ENCODE measurements around the gene EIF3K. TPM values are rescaled to one million over a fixed set of nuclear protein-coding genes. Genes with fewer than 3 reads are reported as not detected.

The EIF3K gene
- total and polyA plus RNA-seq, 11 donors: 447 to 1,239 (median 622) TPM

GRCh38 chr19:38587562-38587961 lies 31.4 kb upstream of the EIF3K start:
- H3K27ac ChIP-seq: peak overlapping the region in 1 of 12 donors; percentile 38
- H3K36me3 ChIP-seq: no peaks in the 10 kb centered on the region
- peaks cover 0 to 5% (median 0%) of the 10 kb centered on the region in 9 donors for H3K27me3 ChIP-seq
- no peak for TF ChIP-seq CTCF (IDR thresholded peaks at IDR 0.05)
- no peak for TF ChIP-seq POLR2A (IDR thresholded peaks at IDR 0.05)
- peak in 2 of 4 donors; percentile 14 to 48 for ATAC-seq
- no peaks in the 10 kb centered on the region for H3K4me1 ChIP-seq
- no peak overlapping the region for H3K4me3 ChIP-seq
- DNase-seq: no peak
- no peaks in the 10 kb centered on the region for H3K9me3 ChIP-seq
- intact Hi-C loops (cut with DNase I): loop anchor here in 1 of 10 donors (10.0 kb wide), 1 partner anchor 153 kb away; the partner anchor contains the start of gene RYR1
- WGBS, 4 donors: 75 to 80% (median 75%) methylated on average over 2 of the region's 2 CpGs

- Histone ChIP-seq H3K27me3 (peaks cover 0 to 8% (median 0%) of the 10 kb centered on the region in 9 donors), H3K36me3 (no peaks in the 10 kb centered on the region), H3K27ac (peak overlapping the region in 1 of 12 donors; percentile 38), H3K9me3 (no peaks in the 10 kb centered on the region), H3K4me1 (no peaks in the 10 kb centered on the region), H3K4me3 (no peak overlapping the region)
- intact Hi-C loops (cut with DNase I): loop anchor here in 1 of 10 donors (10.0 kb wide), 1 partner anchor 153 kb away; the partner anchor contains the start of gene RYR1
- no peak for TF ChIP-seq POLR2A (IDR thresholded peaks at IDR 0.05)
- no peak for TF ChIP-seq CTCF (IDR thresholded peaks at IDR 0.05)
- WGBS, 4 donors: 67 to 83% (median 77%) methylated on average over 2 of the region's 2 CpGs
- DNase-seq (no peak), ATAC-seq (no peak)
Measured at GRCh38 chr19:38588041-38588440, 30.9 kb upstream of the EIF3K start.

GRCh38 chr19:38592940-38593339 lies 26.0 kb upstream of the EIF3K start:
- H3K27ac ChIP-seq: no peak overlapping the region
- no peaks in the 10 kb centered on the region for H3K36me3 ChIP-seq
- H3K4me1 ChIP-seq: peaks cover 0 to 7% (median 0%) of the 10 kb centered on the region in 12 donors
- DNase-seq (no peak), ATAC-seq (no peak)
- H3K27me3 ChIP-seq: peaks cover 0 to 21% (median 0%) of the 10 kb centered on the region in 9 donors
- 76 to 82% (median 79%) methylated on average over 6 of the region's 6 CpGs for WGBS, 4 donors
- TF ChIP-seq POLR2A (IDR thresholded peaks at IDR 0.05): no peak
- no peak for TF ChIP-seq CTCF (IDR thresholded peaks at IDR 0.05)
- intact Hi-C loops (cut with DNase I): no loop called here
- no peak overlapping the region for H3K4me3 ChIP-seq
- H3K9me3 ChIP-seq: no peaks in the 10 kb centered on the region

GRCh38 chr19:38596057-38596981 lies 22.7 kb upstream of the EIF3K start:
- Histone ChIP-seq H3K27me3 (peaks cover 0 to 21% (median 0%) of the 10 kb centered on the region in 9 donors), H3K27ac (no peak overlapping the region), H3K4me1 (peaks cover 0 to 7% (median 0%) of the 10 kb centered on the region in 12 donors), H3K4me3 (peak overlapping the region in 1 of 12 donors; percentile 29), H3K36me3 (no peaks in the 10 kb centered on the region), H3K9me3 (no peaks in the 10 kb centered on the region)
- 17 to 23% (median 22%) methylated on average over 37 to 55 of the region's 55 CpGs for WGBS, 4 donors
- peak in 1 of 5 donors; percentile 33 for DNase-seq
- TF ChIP-seq CTCF (IDR thresholded peaks at IDR 0.05): no peak
- TF ChIP-seq POLR2A (IDR thresholded peaks at IDR 0.05): no peak
- ATAC-seq: peak in 2 of 4 donors; percentile 36 to 56
- intact Hi-C loops (cut with DNase I): no loop called here

Measured in heart left ventricle (tissue), 16 donors.